ENCODE results near the gene ZC3H12C. TPM values are rescaled to one million over a fixed set of nuclear protein-coding genes. Genes with fewer than 3 reads are reported as not detected.

ZC3H12C gene
- total and polyA plus RNA-seq, 10 of the 15 experiments (the other 5 are each of a cell fraction or from before 2014, with no cell fraction given) = 0.31 to 31.0 (median 3.7) TPM

DNA sequence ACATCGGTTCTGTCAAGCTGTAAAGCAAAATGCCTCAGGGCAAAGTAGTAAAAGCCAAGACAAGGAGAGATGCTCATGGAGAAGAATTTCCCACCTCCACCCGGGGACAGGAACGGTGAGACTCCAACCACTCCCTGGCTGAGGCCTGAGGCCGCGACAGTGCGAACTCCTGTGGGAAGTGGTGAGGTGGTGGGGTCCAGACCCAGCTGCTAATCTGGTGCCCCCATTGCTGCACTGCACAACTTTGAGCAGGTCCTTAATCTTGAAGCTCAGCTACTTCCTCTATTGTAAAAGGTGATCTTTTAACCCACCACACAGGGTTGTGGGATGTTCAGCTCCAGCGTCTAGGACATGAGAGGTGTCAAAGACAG, 83.9 kb downstream of the ZC3H12C start:
- ATAC-seq (peak; percentile 29), FAIRE-seq (no peak), DNase-seq (ENCODE audit: low read depth, low spot score) (no peak)
- H2AFZ ChIP-seq (ENCODE audit: control insufficient read depth, low read depth, low read length) = no peak overlapping the region
- SMC1A ChIA-PET (ENCODE audit: uncharacterized antibody, unreplicated experiment) = interaction anchor here (1.2 kb wide), 1 partner anchor 191 kb away, joined by 3 read pairs; no protein-coding TSS in a partner anchor
- no peaks in the 10 kb centered on the region for H3K4me1 ChIP-seq (ENCODE audit: control insufficient read depth, insufficient read depth, low read length)
- 62% methylated on average over 7 of the region's 7 CpGs for WGBS (ENCODE audit: insufficient coverage, insufficient replicate concordance, low lambda C conversion rate, missing lambda C conversion rate)
- H3K9ac ChIP-seq (ENCODE audit: control insufficient read depth, insufficient read depth, low read length) = no peak overlapping the region
- H4K20me1 ChIP-seq (ENCODE audit: control insufficient read depth, insufficient read depth) = no peaks in the 10 kb centered on the region
- no TSS peak for BruUV-seq (replicated peaks)
- no peaks in the 10 kb centered on the region for H3K36me3 ChIP-seq (ENCODE audit: control insufficient read depth in 2 of 2, insufficient read depth in 2 of 2, low read length in 1 of 2)
- H3K9me3 ChIP-seq (replicated peaks; ENCODE audit: control insufficient read depth, insufficient read depth, low read length) = no peaks in the 10 kb centered on the region
- intact Hi-C loops (cut with micrococcal nuclease; ENCODE audit: unreplicated experiment) (no loop called here), in situ Hi-C loops (cut with MboI) (no loop called here)
- POLR2A ChIA-PET = no interaction called here
- no peaks in the 10 kb centered on the region; a peak in 2 of 4 replicates for H3K27me3 ChIP-seq (replicated peaks in 1 of 2; ENCODE audit: control insufficient read depth in 2 of 2, insufficient read depth in 2 of 2, low read length in 1 of 2)
- no peak overlapping the region for H3K27ac ChIP-seq (ENCODE audit: control insufficient read depth, insufficient read depth)
- no peaks in the 10 kb centered on the region for H3K79me2 ChIP-seq (ENCODE audit: control insufficient read depth, insufficient read depth, low read length)
- RAD21 ChIA-PET (ENCODE audit: unreplicated experiment) = no interaction called here
- CTCF ChIA-PET = interaction anchor here (0.7 to 1.6 kb wide), 4 partner anchors 9 to 198 kb away, joined by 3 to 5 read pairs (median 4); no protein-coding TSS in a partner anchor
- no peak overlapping the region for H3K4me3 ChIP-seq
- H3K4me2 ChIP-seq (ENCODE audit: control insufficient read depth, insufficient read depth) = no peak overlapping the region
- TF ChIP-seq DPF2 (IDR thresholded peaks at IDR 0.05) (no peak), ZNF24 (IDR thresholded peaks at IDR 0.05) (no peak), ZBED1 (IDR thresholded peaks at IDR 0.05; ENCODE audit: borderline replicate concordance) (no peak)

GRCh38 chr11:110179064-110179463, 85.9 kb downstream of the ZC3H12C start:
- Histone ChIP-seq H3K4me2 (ENCODE audit: control insufficient read depth, insufficient read depth) (no peak overlapping the region), H3K27ac (ENCODE audit: control insufficient read depth, insufficient read depth) (no peak overlapping the region), H3K9me3 (replicated peaks; ENCODE audit: control insufficient read depth, insufficient read depth, low read length) (no peaks in the 10 kb centered on the region), H2AFZ (ENCODE audit: control insufficient read depth, low read depth, low read length) (no peak overlapping the region), H3K79me2 (ENCODE audit: control insufficient read depth, insufficient read depth, low read length) (no peaks in the 10 kb centered on the region), H3K4me3 (no peak overlapping the region), H3K27me3 (replicated peaks in 1 of 2; ENCODE audit: control insufficient read depth in 2 of 2, insufficient read depth in 2 of 2, low read length in 1 of 2) (no peaks in the 10 kb centered on the region; a peak in 2 of 4 replicates), H3K36me3 (ENCODE audit: control insufficient read depth in 2 of 2, insufficient read depth in 2 of 2, low read length in 1 of 2) (no peaks in the 10 kb centered on the region), H4K20me1 (ENCODE audit: control insufficient read depth, insufficient read depth) (no peaks in the 10 kb centered on the region), H3K9ac (ENCODE audit: control insufficient read depth, insufficient read depth, low read length) (no peak overlapping the region), H3K4me1 (ENCODE audit: control insufficient read depth, insufficient read depth, low read length) (no peaks in the 10 kb centered on the region)
- no TSS peak for BruUV-seq (replicated peaks)
- DNase-seq (ENCODE audit: low read depth, low spot score) = no peak
- 50% methylated on average over 4 of the region's 4 CpGs for WGBS (ENCODE audit: insufficient coverage, insufficient replicate concordance, low lambda C conversion rate, missing lambda C conversion rate)
- no peak for ATAC-seq
- intact Hi-C loops (cut with micrococcal nuclease; ENCODE audit: unreplicated experiment) (no loop called here), in situ Hi-C loops (cut with MboI) (no loop called here)
- ChIA-PET RAD21 (ENCODE audit: unreplicated experiment) (no interaction called here), CTCF (interaction anchor here (3.0 kb wide), 1 partner anchor 22 kb away, joined by 9 read pairs; no protein-coding TSS in a partner anchor), POLR2A (no interaction called here), SMC1A (ENCODE audit: uncharacterized antibody, unreplicated experiment) (no interaction called here)
- no peak for FAIRE-seq
- no peak for TF ChIP-seq CREB1 (IDR thresholded peaks at IDR 0.05; ENCODE audit: low read depth)
- TF ChIP-seq, protein P1, sequence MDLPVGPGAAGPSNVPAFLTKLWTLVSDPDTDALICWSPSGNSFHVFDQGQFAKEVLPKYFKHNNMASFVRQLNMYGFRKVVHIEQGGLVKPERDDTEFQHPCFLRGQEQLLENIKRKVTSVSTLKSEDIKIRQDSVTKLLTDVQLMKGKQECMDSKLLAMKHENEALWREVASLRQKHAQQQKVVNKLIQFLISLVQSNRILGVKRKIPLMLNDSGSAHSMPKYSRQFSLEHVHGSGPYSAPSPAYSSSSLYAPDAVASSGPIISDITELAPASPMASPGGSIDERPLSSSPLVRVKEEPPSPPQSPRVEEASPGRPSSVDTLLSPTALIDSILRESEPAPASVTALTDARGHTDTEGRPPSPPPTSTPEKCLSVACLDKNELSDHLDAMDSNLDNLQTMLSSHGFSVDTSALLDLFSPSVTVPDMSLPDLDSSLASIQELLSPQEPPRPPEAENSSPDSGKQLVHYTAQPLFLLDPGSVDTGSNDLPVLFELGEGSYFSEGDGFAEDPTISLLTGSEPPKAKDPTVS (IDR thresholded peaks at IDR 0.05; ENCODE audit: low read depth, low read length) = no peak
- TF ChIP-seq KAT2A (conservative IDR thresholded peaks at IDR 0.05; ENCODE audit: control insufficient read depth, low read depth, low read length) = no peak
- TF ChIP-seq ZNF274 (IDR thresholded peaks at IDR 0.05; ENCODE audit: insufficient read depth, insufficient read length) = no peak
- TF ChIP-seq BMI1 (IDR thresholded peaks at IDR 0.05; ENCODE audit: borderline replicate concordance) = no peak
- no peak for TF ChIP-seq RAD51 (IDR thresholded peaks at IDR 0.05)
- TF ChIP-seq NRF1 (conservative IDR thresholded peaks at IDR 0.05; ENCODE audit: low read depth, low read length) = no peak
- TF ChIP-seq DPF2 (IDR thresholded peaks at IDR 0.05) = no peak
- no peak for TF ChIP-seq E2F4 (IDR thresholded peaks at IDR 0.05; ENCODE audit: low read depth, low read length)
- no peak for TF ChIP-seq SREBF1 (IDR thresholded peaks at IDR 0.05; ENCODE audit: low read length)
- TF ChIP-seq TAF1 (IDR thresholded peaks at IDR 0.05; ENCODE audit: borderline replicate concordance, low read depth, low read length) = no peak
- no peak for TF ChIP-seq E2F8 (IDR thresholded peaks at IDR 0.05; ENCODE audit: low read depth, partially characterized antibody)
